ENCODE measurements around the gene LMLN. TPM values are rescaled to one million over a fixed set of nuclear protein-coding genes. Genes with fewer than 3 reads are reported as not detected.
"Not testable (repeated sequence)": the region's sequence is repeated elsewhere in the genome, so short reads cannot be mapped to it uniquely, and the experiment has no call there.

LMLN gene
- total RNA-seq, 1 donor from 2014 or later: 7.7 TPM

- H3K4me1 Mint-ChIP-seq (ENCODE audit: low read depth): peaks cover 3% of the 10 kb centered on the region
- no peak overlapping the region for H3K27ac Mint-ChIP-seq (ENCODE audit: unreplicated experiment)
- H3K36me3 Mint-ChIP-seq (ENCODE audit: low read depth): no peaks in the 10 kb centered on the region
- H3K9me3 Mint-ChIP-seq (ENCODE audit: low read depth): no peaks in the 10 kb centered on the region
- peak overlapping the region; percentile 77 for H3K4me3 Mint-ChIP-seq (ENCODE audit: unreplicated experiment)
- peaks cover 63% of the 10 kb centered on the region for H3K27me3 Mint-ChIP-seq (ENCODE audit: low read depth)
- TF ChIP-seq CTCF (IDR thresholded peaks at IDR 0.05): peak; percentile 84
- DNase-seq (ENCODE audit: low spot score): peak; percentile 86
These were observed 120.7 kb downstream of the LMLN start for GRCh38 chr3:198080521-198081384.

GRCh38 chr3:198081421-198081844 lies 121.4 kb downstream of the LMLN start:
- DNase-seq (ENCODE audit: low spot score): peak; percentile 77
- Mint-ChIP-seq H3K9me3 (ENCODE audit: low read depth) (no peaks in the 10 kb centered on the region), H3K4me3 (ENCODE audit: unreplicated experiment) (no peak overlapping the region), H3K36me3 (ENCODE audit: low read depth) (no peaks in the 10 kb centered on the region), H3K4me1 (ENCODE audit: low read depth) (peaks cover 3% of the 10 kb centered on the region), H3K27ac (ENCODE audit: unreplicated experiment) (no peak overlapping the region), H3K27me3 (ENCODE audit: low read depth) (peaks cover 63% of the 10 kb centered on the region)
- TF ChIP-seq CTCF (IDR thresholded peaks at IDR 0.05): no peak

- H3K4me3 Mint-ChIP-seq (ENCODE audit: unreplicated experiment): not testable (repeated sequence)
These were observed 122.2 kb downstream of the LMLN start for GRCh38 chr3:198082226-198082625.

GRCh38 chr3:198088421-198088955 lies 128.5 kb downstream of the LMLN start:
- no peak for TF ChIP-seq CTCF (IDR thresholded peaks at IDR 0.05)
- DNase-seq (ENCODE audit: low spot score): no peak
- peaks cover 67% of the 10 kb centered on the region for H3K27me3 Mint-ChIP-seq (ENCODE audit: low read depth)
- no peaks in the 10 kb centered on the region for H3K9me3 Mint-ChIP-seq (ENCODE audit: low read depth)
- H3K4me1 Mint-ChIP-seq (ENCODE audit: low read depth): no peaks in the 10 kb centered on the region
- no peak overlapping the region for H3K4me3 Mint-ChIP-seq (ENCODE audit: unreplicated experiment)
- no peak overlapping the region for H3K27ac Mint-ChIP-seq (ENCODE audit: unreplicated experiment)
- H3K36me3 Mint-ChIP-seq (ENCODE audit: low read depth): no peaks in the 10 kb centered on the region

More at GRCh38 chr3:198082226-198082625, 122.2 kb downstream of the LMLN start:
- not testable (repeated sequence) for DNase-seq (ENCODE audit: low spot score); H3K36me3 Mint-ChIP-seq (ENCODE audit: low read depth); H3K9me3 Mint-ChIP-seq (ENCODE audit: low read depth); H3K4me1 Mint-ChIP-seq (ENCODE audit: low read depth); H3K27ac Mint-ChIP-seq (ENCODE audit: unreplicated experiment)
- peaks cover 62% of the 10 kb centered on the region for H3K27me3 Mint-ChIP-seq (ENCODE audit: low read depth)

- Mint-ChIP-seq H3K27ac (ENCODE audit: unreplicated experiment) (no peak overlapping the region), H3K4me1 (ENCODE audit: low read depth) (no peaks in the 10 kb centered on the region), H3K27me3 (ENCODE audit: low read depth) (peaks cover 66% of the 10 kb centered on the region), H3K4me3 (ENCODE audit: unreplicated experiment) (no peak overlapping the region), H3K9me3 (ENCODE audit: low read depth) (no peaks in the 10 kb centered on the region), H3K36me3 (ENCODE audit: low read depth) (no peaks in the 10 kb centered on the region)
- no peak for TF ChIP-seq CTCF (IDR thresholded peaks at IDR 0.05)
- DNase-seq (ENCODE audit: low spot score): no peak
These were observed 130.8 kb downstream of the LMLN start for GRCh38 chr3:198090795-198091332.

Measured in chondrocyte (in vitro differentiated cells).